Esophagus squamous epithelium (tissue), 4 donors: Measurements from ENCODE around the gene GAL3ST3.

Experiments used
- CTCF ChIP-seq, 6 experiments: fragments of 450-650 bp in 4 of 6; fragments of 200-600 bp in 2 of 6; sonication (generic) in 2 of 6; IDR thresholded peaks; one replicate each; pipeline ENCODE4 v1.5.1; 2016 to 2019; ENCODE audit warnings: antibody characterized with exemption in 6 of 6, mild to moderate bottlenecking in 4 of 6, moderate library complexity in 4 of 6
- POLR2A ChIP-seq, 4 donors: fragments of 450-650 bp; IDR thresholded peaks; one replicate each; pipeline ENCODE4 v1.6.1; 2017; ENCODE audit warnings: antibody characterized with exemption in 4 of 4, mild to moderate bottlenecking in 4 of 4, moderate library complexity in 3 of 4

GRCh38 chr11:66032957-66033735 lies 15.8 kb downstream of the GAL3ST3 start:
- TF ChIP-seq CTCF (IDR thresholded peaks at IDR 0.05): no peak
- no peak for TF ChIP-seq POLR2A (IDR thresholded peaks at IDR 0.05)
